MCF 10A (cell line): ENCODE data around the gene AS3MT. TPM values are rescaled to one million over a fixed set of nuclear protein-coding genes. Genes with fewer than 3 reads are reported as not detected.
"Not testable (repeated sequence)": the region's sequence is repeated elsewhere in the genome, so short reads cannot be mapped to it uniquely, and the experiment has no call there.

ENCODE experiments used
- BruUV-seq: library from RNA; stranded (reverse); fragments of 400-500 nt; replicated peaks from 2 replicates; lab custom pipeline; 2021; lab: Mats Ljungman, UMichigan
- CTCF ChIA-PET: fragments of 300-600 bp; sonication (Branson Sonifier 250); formaldehyde crosslinking; extraction: SDS; loops from one replicate; lab custom pipeline; 2021; ENCODE audit warnings: antibody characterized with exemption, inconsistent platforms; lab: Yijun Ruan, JAX
- POLR2A ChIA-PET: fragments of 300-600, 350-650 bp; sonication (Branson Sonifier 250); formaldehyde crosslinking; extraction: SDS; loops from one replicate; lab custom pipeline; 2020; ENCODE audit warnings: antibody characterized with exemption, inconsistent platforms; lab: Yijun Ruan, JAX
- DNase-seq: peaks from one replicate; pipeline ENCODE4 v3.0.0-alpha.2; 2018; ENCODE audit not compliant: unreplicated experiment
- H3K27ac Mint-ChIP-seq: one replicate; pipeline ENCODE4 v1.8.0; 2022; ENCODE audit warnings: mild to moderate bottlenecking, low read depth, mixed read lengths; ENCODE audit not compliant: unreplicated experiment
- H3K27me3 Mint-ChIP-seq: one replicate; pipeline ENCODE4 v1.8.0; 2022; ENCODE audit warnings: mixed read lengths; ENCODE audit not compliant: insufficient read depth, unreplicated experiment
- H3K36me3 Mint-ChIP-seq: one replicate; pipeline ENCODE4 v1.8.0; 2022; ENCODE audit warnings: mild to moderate bottlenecking, moderate library complexity, mixed read lengths; ENCODE audit not compliant: insufficient read depth, unreplicated experiment
- H3K4me1 Mint-ChIP-seq: one replicate; pipeline ENCODE4 v1.8.0; 2022; ENCODE audit warnings: mixed read lengths; ENCODE audit not compliant: insufficient read depth, unreplicated experiment
- H3K4me3 Mint-ChIP-seq: one replicate; pipeline ENCODE4 v1.8.0; 2022; ENCODE audit warnings: mild to moderate bottlenecking, moderate library complexity, mixed read lengths; ENCODE audit not compliant: unreplicated experiment
- H3K9me3 Mint-ChIP-seq: one replicate; pipeline ENCODE4 v1.8.0; 2022; ENCODE audit warnings: mixed read lengths; ENCODE audit not compliant: unreplicated experiment
- intact Hi-C: fragments of 100-400 bp; cut with micrococcal nuclease; formaldehyde crosslinking; loops from 2 replicates; pipeline ENCODE4 v1.14.1; 2022
- total RNA-seq: library from RNA; stranded (reverse); gene quantifications from 2 replicates; pipeline ENCODE4 v1.2.3, GENCODE V29; 2022
- TF ChIP-seq, protein P1 (sequence below): fragments of 200-600 bp; IDR thresholded peaks from one replicate; pipeline ENCODE4 v1.8.0; 2022; ENCODE audit warnings: antibody characterized with exemption, mild to moderate bottlenecking; ENCODE audit not compliant: unreplicated experiment

AS3MT gene
- total RNA-seq, 1 experiment from 2014 or later = 0.26 TPM

DNA sequence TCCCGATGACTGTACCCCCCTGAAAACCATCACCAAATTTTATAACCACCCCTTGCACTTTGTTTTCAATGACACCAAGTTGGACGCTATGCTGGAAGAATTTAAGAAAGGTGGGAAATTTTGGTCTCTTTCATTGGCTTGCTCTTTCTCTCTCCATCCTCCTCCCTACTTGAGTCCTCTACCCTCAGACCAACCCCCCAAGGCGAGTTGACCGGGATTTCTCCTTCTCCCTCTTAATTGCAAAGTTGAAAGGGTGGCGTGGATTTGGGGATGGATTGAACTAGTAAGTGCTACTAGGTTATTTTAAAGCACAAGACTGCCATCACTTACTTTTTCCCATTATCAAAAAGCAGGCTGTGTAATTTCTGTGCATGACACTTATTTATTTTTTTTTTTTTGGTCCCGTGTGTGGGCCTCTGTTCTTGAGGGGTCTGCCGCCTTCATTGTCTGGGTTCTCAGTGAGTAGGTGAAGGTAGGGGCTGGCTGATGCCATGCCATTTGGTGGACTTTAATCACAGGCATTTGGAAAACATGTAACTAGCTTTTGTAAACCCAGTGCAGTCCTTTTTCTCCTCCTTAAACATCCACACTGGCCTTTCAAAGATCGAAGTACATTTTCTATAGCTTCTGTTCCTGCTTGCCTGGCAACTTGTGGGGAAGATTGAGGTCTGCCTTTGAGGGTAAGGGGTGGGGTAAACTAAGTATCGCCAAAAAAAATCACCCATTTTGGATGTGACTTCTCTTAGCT is 50.9 kb downstream of the AS3MT start:
- Mint-ChIP-seq H3K9me3 (no peaks in the 10 kb centered on the region), H3K27me3 (no peaks in the 10 kb centered on the region), H3K36me3 (no peaks in the 10 kb centered on the region), H3K4me3 (peak overlapping the region; percentile 89), H3K27ac (no peak overlapping the region), H3K4me1 (peaks cover 31% of the 10 kb centered on the region)
- BruUV-seq = TSS peak; percentile 28
- TF ChIP-seq, protein P1, sequence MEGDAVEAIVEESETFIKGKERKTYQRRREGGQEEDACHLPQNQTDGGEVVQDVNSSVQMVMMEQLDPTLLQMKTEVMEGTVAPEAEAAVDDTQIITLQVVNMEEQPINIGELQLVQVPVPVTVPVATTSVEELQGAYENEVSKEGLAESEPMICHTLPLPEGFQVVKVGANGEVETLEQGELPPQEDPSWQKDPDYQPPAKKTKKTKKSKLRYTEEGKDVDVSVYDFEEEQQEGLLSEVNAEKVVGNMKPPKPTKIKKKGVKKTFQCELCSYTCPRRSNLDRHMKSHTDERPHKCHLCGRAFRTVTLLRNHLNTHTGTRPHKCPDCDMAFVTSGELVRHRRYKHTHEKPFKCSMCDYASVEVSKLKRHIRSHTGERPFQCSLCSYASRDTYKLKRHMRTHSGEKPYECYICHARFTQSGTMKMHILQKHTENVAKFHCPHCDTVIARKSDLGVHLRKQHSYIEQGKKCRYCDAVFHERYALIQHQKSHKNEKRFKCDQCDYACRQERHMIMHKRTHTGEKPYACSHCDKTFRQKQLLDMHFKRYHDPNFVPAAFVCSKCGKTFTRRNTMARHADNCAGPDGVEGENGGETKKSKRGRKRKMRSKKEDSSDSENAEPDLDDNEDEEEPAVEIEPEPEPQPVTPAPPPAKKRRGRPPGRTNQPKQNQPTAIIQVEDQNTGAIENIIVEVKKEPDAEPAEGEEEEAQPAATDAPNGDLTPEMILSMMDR = no peak
- ChIA-PET POLR2A (interaction anchor here (0.8 to 1.0 kb wide), 2 partner anchors 66 to 362 kb away, joined by 4 read pairs; no protein-coding TSS in a partner anchor), CTCF (interaction anchor here (0.6 to 3.5 kb wide), 3 partner anchors 49 to 150 kb away, joined by 3 to 38 read pairs (median 5); no protein-coding TSS in a partner anchor)
- no peak for DNase-seq
- intact Hi-C loops = loop anchor here (5.0 kb wide), 1 partner anchor 567 kb away; no protein-coding TSS in a partner anchor

DNA sequence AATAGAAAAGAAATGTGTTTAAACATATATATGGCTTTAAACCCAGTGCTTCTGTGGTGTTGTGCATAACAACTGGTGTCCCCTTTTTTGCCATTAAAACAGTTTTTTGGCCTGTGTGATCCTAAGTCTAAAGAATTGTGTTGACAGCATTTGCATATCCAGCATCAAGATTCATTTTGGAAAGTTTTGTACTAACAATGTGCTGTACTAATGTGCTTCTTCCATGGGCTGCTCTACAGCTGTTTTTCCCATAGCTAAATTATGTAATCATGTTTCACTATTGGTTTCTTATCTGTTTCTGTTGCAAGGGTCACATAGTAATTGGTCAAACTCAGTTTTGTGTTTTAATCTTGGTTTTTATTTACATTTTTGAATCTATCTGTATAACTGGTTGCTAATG is 54.3 kb downstream of the AS3MT start:
- Mint-ChIP-seq H3K4me1 (peaks cover 31% of the 10 kb centered on the region), H3K27ac (no peak overlapping the region), H3K9me3 (no peaks in the 10 kb centered on the region), H3K4me3 (no peak overlapping the region), H3K27me3 (no peaks in the 10 kb centered on the region), H3K36me3 (no peaks in the 10 kb centered on the region)
- no peak for DNase-seq
- TF ChIP-seq, protein P1 = no peak
- ChIA-PET POLR2A (interaction anchor here (0.7 kb wide), 2 partner anchors 78 to 184 kb away, joined by 3 read pairs; no protein-coding TSS in a partner anchor), CTCF (interaction anchor here (0.7 kb wide), 1 partner anchor 410 kb away, joined by 3 read pairs; no protein-coding TSS in a partner anchor)
- intact Hi-C loops = no loop called here
- no TSS peak for BruUV-seq

DNA sequence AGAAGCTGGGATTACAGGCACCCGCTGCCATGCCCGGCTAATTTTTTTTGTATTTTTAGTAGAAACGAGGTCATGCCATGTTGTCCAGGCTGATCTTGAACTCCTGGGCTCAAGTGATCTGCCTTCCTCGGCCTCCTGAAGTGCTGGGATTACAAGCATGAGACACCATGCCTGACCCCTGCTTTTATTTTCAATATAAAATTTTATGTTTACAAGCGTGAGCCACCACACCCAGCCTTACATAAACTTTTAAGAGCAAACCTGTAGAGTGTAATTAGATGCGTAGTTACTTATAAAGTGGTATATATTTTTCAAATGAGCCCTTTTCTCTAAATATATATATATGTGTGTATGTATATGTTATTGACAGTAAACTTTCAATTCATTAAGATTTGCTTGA is 57.6 kb downstream of the AS3MT start:
- intact Hi-C loops = no loop called here
- DNase-seq = no peak
- no peaks in the 10 kb centered on the region for H3K36me3 Mint-ChIP-seq
- H3K27ac Mint-ChIP-seq = no peak overlapping the region
- peaks cover 9% of the 10 kb centered on the region for H3K4me1 Mint-ChIP-seq
- CTCF ChIA-PET = no interaction called here
- BruUV-seq = no TSS peak
- no peaks in the 10 kb centered on the region for H3K9me3 Mint-ChIP-seq
- POLR2A ChIA-PET = interaction anchor here (0.5 to 0.6 kb wide), 2 partner anchors 13 to 258 kb away, joined by 3 read pairs; no protein-coding TSS in a partner anchor
- no peaks in the 10 kb centered on the region for H3K27me3 Mint-ChIP-seq
- TF ChIP-seq, protein P1 = no peak
- no peak overlapping the region for H3K4me3 Mint-ChIP-seq

DNA sequence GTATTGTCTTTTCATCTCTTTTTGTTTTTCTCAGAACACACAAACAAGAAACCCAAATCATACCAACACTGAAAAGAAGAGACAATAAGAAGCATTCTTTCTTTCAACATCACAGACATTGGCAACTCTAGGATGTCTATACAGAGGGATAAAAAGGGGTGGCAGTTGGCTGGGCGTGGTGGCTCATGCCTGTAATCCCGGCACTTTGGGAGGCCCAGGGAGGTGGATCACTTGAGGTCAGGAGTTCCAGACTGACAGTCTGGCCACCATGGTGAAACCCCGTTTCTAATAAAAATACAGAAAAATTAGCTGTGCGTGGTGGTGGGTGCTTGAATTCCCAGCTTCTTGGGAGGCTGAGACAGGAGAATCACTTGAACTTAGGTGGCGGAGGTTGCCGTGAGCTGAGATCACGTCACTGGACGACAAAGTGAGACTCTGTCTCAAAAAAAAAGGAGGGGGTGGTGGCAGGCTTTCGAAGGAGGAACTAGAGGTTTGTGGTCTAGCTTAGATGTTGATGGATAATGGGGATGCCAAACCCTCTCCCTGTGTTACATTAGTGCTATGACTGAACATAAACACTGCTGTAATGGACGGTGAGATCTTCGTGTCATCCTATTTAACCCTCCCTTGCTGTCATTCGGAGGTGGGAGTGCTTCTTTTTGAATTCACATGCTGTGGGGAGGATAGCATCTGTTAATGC is 58.2 kb downstream of the AS3MT start:
- DNase-seq = no peak
- intact Hi-C loops = no loop called here
- no peaks in the 10 kb centered on the region for H3K36me3 Mint-ChIP-seq
- no peaks in the 10 kb centered on the region for H3K9me3 Mint-ChIP-seq
- peaks cover 9% of the 10 kb centered on the region for H3K4me1 Mint-ChIP-seq
- H3K27ac Mint-ChIP-seq = no peak overlapping the region
- POLR2A ChIA-PET = interaction anchor here (0.5 to 0.6 kb wide), 2 partner anchors 14 to 152 kb away, joined by 3 read pairs; no protein-coding TSS in a partner anchor
- no peaks in the 10 kb centered on the region for H3K27me3 Mint-ChIP-seq
- CTCF ChIA-PET = interaction anchor here (0.6 to 0.7 kb wide), 2 partner anchors 9 to 1999 kb away, joined by 3 read pairs; partner anchors contain the start of gene CNNM2
- no peak overlapping the region for H3K4me3 Mint-ChIP-seq
- no TSS peak for BruUV-seq
- TF ChIP-seq, protein P1 = no peak

DNA sequence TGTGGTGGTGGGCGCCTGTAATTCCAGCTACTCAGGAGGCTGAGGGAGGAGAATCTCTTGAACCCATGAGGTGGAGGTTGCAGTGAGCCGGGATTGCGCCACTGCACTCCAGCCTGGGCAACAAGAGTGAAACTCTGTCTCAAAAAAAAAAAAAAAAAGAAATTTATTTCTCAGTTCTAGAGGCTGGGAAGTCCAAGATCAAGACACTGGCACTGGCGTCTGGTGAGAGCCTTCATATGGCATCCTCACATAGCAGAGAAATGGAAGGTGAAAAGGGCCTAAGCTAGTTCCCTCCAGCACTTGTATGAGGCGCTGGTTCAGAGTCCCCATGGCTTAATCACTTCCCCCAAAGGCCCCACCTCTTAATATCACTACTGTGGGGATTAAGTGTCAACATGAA is 59.2 kb downstream of the AS3MT start:
- CTCF ChIA-PET, DNase-seq, POLR2A ChIA-PET: not testable (repeated sequence)

More for the DNA sequence above, 59.2 kb downstream of the AS3MT start:
- H3K9me3 Mint-ChIP-seq, H3K36me3 Mint-ChIP-seq, intact Hi-C loops, H3K4me1 Mint-ChIP-seq, H3K4me3 Mint-ChIP-seq, H3K27me3 Mint-ChIP-seq, BruUV-seq, H3K27ac Mint-ChIP-seq: not testable (repeated sequence)
